SU-DHL-6 (cell line): ENCODE results near the gene HERC3.

Experiments used
- CTCF ChIP-seq: fragments of 200-600 bp; sonication (generic); IDR thresholded peaks from one replicate; pipeline ENCODE4 v1.5.1; 2017; ENCODE audit warnings: antibody characterized with exemption, mild to moderate bottlenecking, low read length, moderate library complexity; ENCODE audit not compliant: insufficient read depth, poor library complexity, severe bottlenecking
- EZH2phosphoT487 ChIP-seq: fragments of 200-600 bp; sonication (generic), shearing (Covaris generic); conservative IDR thresholded peaks from 2 replicates; pipeline ENCODE4 v1.6.1; 2018; ENCODE audit warnings: mild to moderate bottlenecking, antibody characterized with exemption, low read length, moderate library complexity, mixed read lengths

GRCh38 chr4:88719381-88719780 is 127.1 kb downstream of the HERC3 start:
- TF ChIP-seq CTCF (no peak), EZH2phosphoT487 (no peak)
